Measurements from ENCODE around the gene DMRTC2.

DNA sequence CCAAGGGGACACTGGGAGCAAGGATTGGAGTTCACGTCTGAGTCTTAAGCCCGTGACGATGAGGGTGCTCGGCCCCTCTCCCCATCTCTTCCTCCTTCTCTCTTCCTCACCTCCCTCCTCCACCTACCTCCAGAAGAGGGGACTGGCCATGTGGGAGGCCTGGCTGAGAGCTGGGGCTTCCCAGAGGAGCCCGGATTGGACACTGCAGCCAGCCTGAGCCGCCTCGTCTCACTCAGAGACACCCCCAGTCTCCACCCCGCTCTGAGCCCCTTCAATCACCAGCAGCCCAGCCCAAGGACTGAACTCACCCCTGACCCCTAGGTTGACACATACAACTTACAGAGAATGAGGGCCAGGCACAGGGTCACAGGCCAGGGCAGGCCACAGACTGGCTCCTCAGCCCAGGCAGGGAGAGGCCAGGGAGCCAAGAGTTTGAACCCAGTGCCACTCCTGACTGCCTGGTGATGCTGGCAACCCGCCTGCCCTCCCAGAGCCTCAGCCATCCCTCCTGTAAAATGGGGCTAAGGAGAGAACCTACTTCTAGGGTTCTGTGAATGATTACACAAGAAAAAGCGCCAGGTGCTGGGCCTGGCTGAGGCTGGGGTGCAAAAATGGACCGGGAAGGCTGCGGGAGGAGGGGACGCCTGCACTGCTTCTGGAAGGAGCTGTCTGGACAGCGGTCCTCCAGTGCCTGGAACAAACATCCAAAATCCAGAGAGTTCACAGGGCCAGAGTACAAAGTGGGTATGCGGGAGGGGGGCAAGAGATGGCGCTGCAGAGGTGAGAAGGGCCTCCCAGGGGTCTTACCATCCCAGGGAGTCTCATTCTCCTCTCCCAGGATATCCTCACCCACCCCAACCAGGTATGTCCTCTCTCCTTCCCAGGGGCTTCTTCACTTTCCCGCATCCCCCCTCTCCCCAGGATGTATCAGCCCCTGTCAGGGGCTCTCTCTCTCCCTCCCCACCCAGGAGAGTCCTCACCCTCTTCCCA lies 33.4 kb downstream of the DMRTC2 start:
- TF ChIP-seq, protein P1, sequence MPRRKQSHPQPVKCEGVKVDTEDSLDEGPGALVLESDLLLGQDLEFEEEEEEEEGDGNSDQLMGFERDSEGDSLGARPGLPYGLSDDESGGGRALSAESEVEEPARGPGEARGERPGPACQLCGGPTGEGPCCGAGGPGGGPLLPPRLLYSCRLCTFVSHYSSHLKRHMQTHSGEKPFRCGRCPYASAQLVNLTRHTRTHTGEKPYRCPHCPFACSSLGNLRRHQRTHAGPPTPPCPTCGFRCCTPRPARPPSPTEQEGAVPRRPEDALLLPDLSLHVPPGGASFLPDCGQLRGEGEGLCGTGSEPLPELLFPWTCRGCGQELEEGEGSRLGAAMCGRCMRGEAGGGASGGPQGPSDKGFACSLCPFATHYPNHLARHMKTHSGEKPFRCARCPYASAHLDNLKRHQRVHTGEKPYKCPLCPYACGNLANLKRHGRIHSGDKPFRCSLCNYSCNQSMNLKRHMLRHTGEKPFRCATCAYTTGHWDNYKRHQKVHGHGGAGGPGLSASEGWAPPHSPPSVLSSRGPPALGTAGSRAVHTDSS (CRISPR knock-in tag; conservative IDR thresholded peaks at IDR 0.05), result no peak
- TF ChIP-seq, protein P2, sequence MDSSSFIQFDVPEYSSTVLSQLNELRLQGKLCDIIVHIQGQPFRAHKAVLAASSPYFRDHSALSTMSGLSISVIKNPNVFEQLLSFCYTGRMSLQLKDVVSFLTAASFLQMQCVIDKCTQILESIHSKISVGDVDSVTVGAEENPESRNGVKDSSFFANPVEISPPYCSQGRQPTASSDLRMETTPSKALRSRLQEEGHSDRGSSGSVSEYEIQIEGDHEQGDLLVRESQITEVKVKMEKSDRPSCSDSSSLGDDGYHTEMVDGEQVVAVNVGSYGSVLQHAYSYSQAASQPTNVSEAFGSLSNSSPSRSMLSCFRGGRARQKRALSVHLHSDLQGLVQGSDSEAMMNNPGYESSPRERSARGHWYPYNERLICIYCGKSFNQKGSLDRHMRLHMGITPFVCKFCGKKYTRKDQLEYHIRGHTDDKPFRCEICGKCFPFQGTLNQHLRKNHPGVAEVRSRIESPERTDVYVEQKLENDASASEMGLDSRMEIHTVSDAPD (CRISPR knock-in tag; IDR thresholded peaks at IDR 0.05), result no peak
- TF ChIP-seq, protein P3, sequence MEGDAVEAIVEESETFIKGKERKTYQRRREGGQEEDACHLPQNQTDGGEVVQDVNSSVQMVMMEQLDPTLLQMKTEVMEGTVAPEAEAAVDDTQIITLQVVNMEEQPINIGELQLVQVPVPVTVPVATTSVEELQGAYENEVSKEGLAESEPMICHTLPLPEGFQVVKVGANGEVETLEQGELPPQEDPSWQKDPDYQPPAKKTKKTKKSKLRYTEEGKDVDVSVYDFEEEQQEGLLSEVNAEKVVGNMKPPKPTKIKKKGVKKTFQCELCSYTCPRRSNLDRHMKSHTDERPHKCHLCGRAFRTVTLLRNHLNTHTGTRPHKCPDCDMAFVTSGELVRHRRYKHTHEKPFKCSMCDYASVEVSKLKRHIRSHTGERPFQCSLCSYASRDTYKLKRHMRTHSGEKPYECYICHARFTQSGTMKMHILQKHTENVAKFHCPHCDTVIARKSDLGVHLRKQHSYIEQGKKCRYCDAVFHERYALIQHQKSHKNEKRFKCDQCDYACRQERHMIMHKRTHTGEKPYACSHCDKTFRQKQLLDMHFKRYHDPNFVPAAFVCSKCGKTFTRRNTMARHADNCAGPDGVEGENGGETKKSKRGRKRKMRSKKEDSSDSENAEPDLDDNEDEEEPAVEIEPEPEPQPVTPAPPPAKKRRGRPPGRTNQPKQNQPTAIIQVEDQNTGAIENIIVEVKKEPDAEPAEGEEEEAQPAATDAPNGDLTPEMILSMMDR (CRISPR knock-in tag; IDR thresholded peaks at IDR 0.05), result no peak
- no peak for TF ChIP-seq LCORL (IDR thresholded peaks at IDR 0.05)
- no peak for TF ChIP-seq LCORL (CRISPR knock-in tag; IDR thresholded peaks at IDR 0.05)
- no peak for TF ChIP-seq TAF1 (CRISPR knock-in tag; IDR thresholded peaks at IDR 0.05)
- no peak for TF ChIP-seq ARID2 (CRISPR knock-in tag; IDR thresholded peaks at IDR 0.05; ENCODE audit: borderline replicate concordance)
- no peak for TF ChIP-seq HDAC1 (CRISPR knock-in tag; IDR thresholded peaks at IDR 0.05)
- TF ChIP-seq SRF (IDR thresholded peaks at IDR 0.05; ENCODE audit: low read depth, low read length), result no peak
- no peak for TF ChIP-seq MEF2D (CRISPR knock-in tag; IDR thresholded peaks at IDR 0.05)
- TF ChIP-seq, protein P4, sequence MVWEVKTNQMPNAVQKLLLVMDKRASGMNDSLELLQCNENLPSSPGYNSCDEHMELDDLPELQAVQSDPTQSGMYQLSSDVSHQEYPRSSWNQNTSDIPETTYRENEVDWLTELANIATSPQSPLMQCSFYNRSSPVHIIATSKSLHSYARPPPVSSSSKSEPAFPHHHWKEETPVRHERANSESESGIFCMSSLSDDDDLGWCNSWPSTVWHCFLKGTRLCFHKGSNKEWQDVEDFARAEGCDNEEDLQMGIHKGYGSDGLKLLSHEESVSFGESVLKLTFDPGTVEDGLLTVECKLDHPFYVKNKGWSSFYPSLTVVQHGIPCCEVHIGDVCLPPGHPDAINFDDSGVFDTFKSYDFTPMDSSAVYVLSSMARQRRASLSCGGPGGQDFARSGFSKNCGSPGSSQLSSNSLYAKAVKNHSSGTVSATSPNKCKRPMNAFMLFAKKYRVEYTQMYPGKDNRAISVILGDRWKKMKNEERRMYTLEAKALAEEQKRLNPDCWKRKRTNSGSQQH (CRISPR knock-in tag; IDR thresholded peaks at IDR 0.05; ENCODE audit: low read depth), result no peak
- TF ChIP-seq CREB1 (IDR thresholded peaks at IDR 0.05), result no peak
- no peak for TF ChIP-seq CREB1 (CRISPR knock-in tag; IDR thresholded peaks at IDR 0.05)
